Endothelial cell of hepatic sinusoid (primary cell): ENCODE results near the gene SRSF5.
"Not testable (repeated sequence)": the region's sequence is repeated elsewhere in the genome, so short reads cannot be mapped to it uniquely, and the experiment has no call there.

Experiments
- in situ Hi-C: cut with HindIII; loops from 2 replicates; pipeline ENCODE4 v1.10.0; 2017; ENCODE audit warnings: low sequenced_read_pairs

Gene SRSF5

GRCh38 chr14:69766984-69767368 is at the start of gene SRSF5:
TSS of gene SRSF5 (plus strand) at chr14:69767142. CDS start at chr14:69768157, 1,015 bp downstream.
- in situ Hi-C loops: no loop called here

GRCh38 chr14:69718614-69719013 is 48.3 kb upstream of the SRSF5 start:
- in situ Hi-C loops: not testable (repeated sequence)

DNA sequence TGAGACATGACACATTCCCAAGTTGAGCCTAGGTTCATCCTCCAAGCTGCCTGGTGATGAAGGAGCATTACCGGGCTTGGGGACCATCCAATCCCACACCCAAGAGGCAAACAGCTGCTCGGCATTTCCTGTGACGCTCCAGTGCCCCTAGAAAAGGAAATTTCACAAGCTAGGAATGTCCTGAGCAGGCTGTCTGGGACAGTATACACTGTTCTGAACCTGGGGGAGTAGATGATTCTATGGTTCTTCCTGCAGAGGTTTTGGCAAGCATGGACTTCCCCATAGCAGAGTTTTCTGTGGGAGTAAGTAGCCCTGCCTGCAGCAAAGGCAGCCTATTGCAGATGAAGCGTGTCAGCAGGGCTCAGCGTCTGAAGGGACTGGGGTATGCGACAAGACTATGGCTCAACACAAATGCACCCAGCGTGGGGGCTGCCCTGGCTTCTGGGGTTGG is 47.4 kb upstream of the SRSF5 start:
- in situ Hi-C loops: no loop called here

GRCh38 chr14:69720912-69721311 is 46.0 kb upstream of the SRSF5 start:
- in situ Hi-C loops: no loop called here

DNA sequence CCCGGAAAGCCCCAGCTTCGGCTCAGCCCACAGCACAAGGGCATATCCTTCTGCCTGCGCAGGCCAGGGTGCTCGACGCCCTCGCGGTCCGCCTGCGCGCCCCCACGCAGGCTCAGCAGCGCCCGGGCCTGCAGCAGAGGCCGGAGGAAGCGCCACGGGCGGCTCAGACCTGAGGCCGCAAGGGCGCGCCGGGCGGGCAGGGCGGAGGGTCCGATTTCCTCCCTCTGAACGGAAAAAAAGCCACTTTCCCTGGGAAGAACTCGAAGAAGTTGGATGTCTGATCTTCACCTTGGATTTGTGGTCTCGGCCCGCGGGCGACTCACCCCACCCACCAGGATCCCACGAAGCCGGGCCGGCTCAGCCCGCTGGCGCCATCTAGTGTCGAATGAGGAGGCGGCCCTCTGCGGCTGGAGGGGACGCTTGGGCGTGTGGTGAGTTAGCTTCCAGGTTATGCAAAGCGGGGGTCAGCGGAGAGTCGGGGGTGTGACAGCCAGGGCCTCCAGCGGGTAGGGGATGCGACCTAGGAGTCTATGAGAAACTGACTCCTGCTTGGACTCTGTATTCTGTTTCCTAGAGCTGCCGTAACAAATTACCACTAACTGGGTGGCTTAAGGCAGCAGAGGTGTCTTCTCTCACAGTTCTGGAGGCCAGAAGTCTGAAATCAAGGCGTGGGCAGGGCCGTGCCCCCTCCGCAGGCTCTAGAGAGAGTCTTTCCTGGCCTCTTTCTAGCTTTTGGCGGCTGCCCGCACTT is 40.0 kb upstream of the SRSF5 start:
- in situ Hi-C loops: no loop called here

DNA sequence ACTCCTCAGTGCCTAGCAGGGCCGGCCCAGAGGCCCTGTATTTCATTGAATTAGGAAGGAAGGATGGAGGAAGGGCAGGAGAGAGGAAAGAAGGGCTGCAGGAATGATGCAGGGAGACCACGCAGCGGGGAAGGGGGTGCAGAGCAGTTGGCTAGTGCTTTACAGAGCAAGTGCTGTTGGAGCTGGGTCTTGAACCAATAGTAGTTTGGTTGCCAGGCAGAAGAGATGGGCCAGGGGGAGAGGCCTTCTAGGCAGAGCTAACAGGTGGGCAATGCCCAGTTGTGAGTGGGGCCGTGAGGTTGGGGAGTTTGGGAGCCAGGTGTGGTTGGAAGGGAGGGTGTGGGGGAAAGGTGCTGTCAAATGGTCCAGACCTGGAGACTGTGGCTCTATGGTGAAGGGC is 39.1 kb upstream of the SRSF5 start:
- in situ Hi-C loops: no loop called here

- in situ Hi-C loops: not testable (repeated sequence)
Observed at GRCh38 chr14:69731919-69732598, 34.9 kb upstream of the SRSF5 start.

DNA sequence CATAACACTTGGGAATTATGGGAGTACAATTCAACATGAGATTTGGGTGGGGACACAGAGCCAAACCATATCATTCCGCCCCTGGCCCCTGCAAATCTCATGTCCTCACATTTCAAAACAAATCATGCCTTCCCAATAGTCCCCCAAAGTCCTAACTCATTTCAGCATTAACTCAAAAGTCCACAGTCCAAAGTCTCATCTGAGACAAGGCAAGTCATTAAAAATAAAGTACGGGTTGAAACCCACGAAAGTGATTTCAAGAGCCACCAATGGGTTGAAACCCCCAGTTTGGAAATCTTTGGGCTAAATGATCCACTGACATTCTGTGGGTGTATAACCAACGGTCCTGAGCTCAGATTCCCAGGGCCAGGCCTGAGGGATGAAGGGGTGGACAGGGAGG is 30.5 kb upstream of the SRSF5 start:
- in situ Hi-C loops: not testable (repeated sequence)

DNA sequence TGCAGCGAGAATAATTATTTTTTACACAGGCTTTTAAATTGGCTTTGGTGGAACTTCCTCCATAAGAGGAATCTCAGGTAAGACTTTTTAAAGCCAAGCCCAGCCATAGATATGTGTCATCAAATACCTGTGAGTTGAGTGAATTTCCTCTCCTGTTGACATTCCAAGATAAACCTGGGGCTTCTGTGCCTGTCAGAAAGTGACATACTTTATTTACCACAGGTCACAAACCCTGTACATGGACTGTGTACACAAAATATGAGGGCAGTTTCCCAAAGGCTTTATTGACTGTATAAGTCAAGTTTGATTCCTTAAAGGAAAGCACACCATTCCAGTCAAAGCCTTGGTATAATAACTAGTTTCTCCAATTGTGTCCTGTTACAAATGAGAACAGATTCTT is 25.9 kb upstream of the SRSF5 start:
- in situ Hi-C loops: no loop called here

DNA sequence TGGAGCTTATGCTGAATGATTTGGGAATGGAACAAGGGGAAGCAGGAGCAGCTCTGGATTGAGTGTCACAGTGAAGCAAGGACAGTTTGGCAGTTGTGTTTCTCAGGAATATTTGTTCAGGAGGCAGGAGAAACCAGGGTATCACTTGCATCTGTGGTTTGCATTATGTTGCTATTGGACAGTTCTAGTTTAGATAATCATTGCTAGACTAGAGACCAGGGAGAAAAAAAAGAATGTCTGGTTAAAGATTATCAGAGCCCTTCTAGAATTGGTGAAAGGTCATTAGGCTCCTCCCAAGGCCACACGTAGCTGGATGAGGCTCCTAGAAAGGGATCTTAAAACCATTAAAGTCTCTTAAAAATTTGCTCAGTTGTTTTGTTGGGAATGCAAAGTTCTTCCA is 17.0 kb upstream of the SRSF5 start:
- in situ Hi-C loops: no loop called here

DNA sequence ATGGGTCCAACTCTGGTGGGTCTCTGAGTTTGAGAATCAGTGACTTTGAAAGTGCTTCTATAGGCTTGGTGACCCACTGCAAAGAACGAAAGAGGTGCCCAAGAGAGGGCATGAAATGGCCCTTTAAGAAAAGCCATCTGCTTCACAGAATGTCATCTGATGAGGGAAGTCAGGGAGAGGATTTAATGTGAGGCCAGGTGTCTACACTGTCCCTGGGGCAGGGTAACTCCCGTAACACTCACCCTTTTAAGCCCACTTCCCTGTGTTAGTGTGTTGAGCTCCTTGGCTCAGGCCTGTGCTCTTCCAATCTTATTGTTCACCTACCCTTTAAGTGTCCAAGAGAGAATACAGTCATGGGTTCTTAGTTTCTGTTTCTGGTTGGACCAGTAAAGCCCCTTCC is 16.4 kb upstream of the SRSF5 start:
- in situ Hi-C loops: no loop called here

GRCh38 chr14:69752773-69753172 is 14.2 kb upstream of the SRSF5 start:
- in situ Hi-C loops: no loop called here

DNA sequence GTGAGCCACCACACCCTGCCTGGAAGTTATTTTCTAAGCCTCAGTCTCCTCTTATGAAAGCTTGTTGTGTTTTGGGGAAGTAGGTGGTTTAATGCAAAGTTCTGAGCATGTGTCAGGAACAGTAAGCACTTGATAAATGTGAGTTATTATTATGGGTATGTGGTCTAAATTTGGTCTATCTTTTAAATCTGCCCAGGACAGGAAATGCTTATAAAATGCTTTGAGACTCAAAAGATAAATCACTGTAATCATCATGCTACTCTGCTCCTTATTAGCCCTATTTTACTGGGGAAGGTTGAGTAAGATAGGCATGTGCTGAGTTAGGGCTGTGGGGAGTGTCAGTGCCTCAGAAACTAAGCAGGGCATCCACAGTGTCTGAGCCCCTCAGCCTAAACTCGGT is 13.1 kb upstream of the SRSF5 start:
- in situ Hi-C loops: no loop called here

- in situ Hi-C loops: no loop called here
Observed at GRCh38 chr14:69754487-69754886, 12.5 kb upstream of the SRSF5 start.

GRCh38 chr14:69755296-69755695 is 11.6 kb upstream of the SRSF5 start:
- in situ Hi-C loops: no loop called here

DNA sequence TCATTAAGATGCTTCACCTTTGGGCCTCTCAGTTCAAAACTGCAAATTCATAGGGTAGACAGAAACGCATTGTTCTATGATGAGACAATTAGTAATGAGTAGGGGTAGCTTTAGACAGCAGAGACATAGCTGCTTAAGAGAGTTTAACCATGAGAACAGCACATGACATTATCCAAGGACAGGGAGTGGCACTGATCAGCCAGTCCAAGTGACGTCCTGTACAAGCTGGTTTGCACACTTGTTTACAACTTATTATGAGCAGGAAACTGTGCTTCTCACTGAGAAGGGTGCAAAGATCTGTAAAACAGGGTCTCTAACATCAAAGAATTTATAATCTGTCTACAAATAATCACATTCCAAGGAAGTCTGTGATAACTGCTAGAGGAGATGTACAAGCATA is 11.2 kb upstream of the SRSF5 start:
- in situ Hi-C loops: no loop called here

DNA sequence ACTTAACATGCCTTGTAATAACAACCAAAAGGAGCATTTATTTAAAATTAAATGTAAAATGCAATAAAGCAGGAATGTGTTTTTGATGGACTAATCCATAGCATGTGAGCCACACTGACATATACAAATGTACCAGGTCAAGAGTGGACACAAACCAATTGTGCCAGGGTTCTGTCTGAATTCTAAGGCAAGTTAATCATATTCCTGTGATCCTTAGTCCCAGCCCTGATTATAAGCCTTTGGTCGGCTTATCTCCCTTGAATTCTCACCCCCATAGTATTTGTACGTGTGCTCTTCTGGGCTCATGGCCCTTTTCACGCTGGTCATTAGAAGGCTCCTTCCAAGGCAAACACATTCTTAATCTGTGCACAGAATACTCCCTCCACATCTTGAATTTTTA is 10.6 kb upstream of the SRSF5 start:
- in situ Hi-C loops: no loop called here

DNA sequence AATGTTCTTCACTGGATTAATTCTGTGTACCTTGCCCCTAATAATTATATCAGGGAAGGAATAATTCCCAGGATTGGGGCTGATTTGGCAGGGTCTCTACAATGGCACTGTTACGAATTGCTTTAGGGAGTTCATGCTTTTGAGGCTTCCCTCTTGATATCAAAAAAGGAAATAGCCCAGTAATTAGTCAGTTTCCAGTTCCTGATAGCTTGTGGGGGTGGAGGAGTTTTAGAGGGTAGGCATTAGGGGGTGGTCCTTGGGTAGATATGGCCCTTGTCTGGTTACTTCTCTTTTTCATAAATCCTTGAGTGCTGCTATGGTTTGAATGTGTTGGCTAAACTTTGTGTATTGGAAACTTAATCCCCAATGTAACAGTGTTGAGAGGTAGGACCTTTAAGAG is 6.1 kb upstream of the SRSF5 start:
- in situ Hi-C loops: no loop called here

- in situ Hi-C loops: no loop called here
Observed at GRCh38 chr14:69763761-69764510, 3.0 kb upstream of the SRSF5 start.

GRCh38 chr14:69767369-69767999 is 542 bp downstream of the SRSF5 start:
- in situ Hi-C loops: no loop called here

- in situ Hi-C loops: no loop called here
Observed at GRCh38 chr14:69768873-69769272, 1.9 kb downstream of the SRSF5 start.
